ENCODE data around the gene HAUS8. TPM values are rescaled to one million over a fixed set of nuclear protein-coding genes. Genes with fewer than 3 reads are reported as not detected.
A peak's percentile ranks its signal among the peaks of the same experiment; 100 is the strongest.

HAUS8 gene
- total RNA-seq, 1 experiment from 2014 or later, result 30.6 TPM

DNA sequence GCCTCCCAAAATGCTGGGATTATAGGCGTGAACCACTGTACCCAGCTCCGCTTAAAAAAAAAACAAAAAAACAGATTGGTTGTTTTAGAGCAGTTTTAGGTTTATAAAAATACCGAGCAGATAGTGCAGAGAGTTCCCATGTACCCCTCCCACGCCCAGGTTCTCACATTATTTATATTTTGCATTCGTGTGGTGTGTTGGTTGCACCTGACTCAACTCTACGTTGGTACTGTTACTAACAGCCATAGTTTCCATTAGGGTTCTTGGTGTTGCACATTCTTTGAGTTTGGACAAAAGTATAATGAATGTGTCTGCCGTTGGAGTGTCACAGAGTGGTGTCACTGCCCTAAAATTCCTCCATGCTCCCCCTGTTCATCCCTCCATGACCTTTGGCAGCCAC, 29.4 kb upstream of the HAUS8 start:
- Mint-ChIP-seq H3K9me3 (ENCODE audit: unreplicated experiment) (no peaks in the 10 kb centered on the region), H3K4me3 (ENCODE audit: unreplicated experiment) (no peak overlapping the region), H3K4me1 (ENCODE audit: low read depth, unreplicated experiment) (no peaks in the 10 kb centered on the region), H3K27me3 (ENCODE audit: insufficient read depth, unreplicated experiment) (no peaks in the 10 kb centered on the region), H3K36me3 (ENCODE audit: insufficient read depth, unreplicated experiment) (peaks cover 38% of the 10 kb centered on the region), H3K27ac (ENCODE audit: unreplicated experiment) (peak overlapping the region; percentile 58)
- intact Hi-C loops (cut with micrococcal nuclease; ENCODE audit: unreplicated experiment), result loop anchor here (2.0 kb wide), 1 partner anchor 38 kb away; no protein-coding TSS in a partner anchor
- no peaks in the 10 kb centered on the region for H3K9me3 ChIP-seq
- H3K36me3 ChIP-seq (ENCODE audit: control insufficient read depth, insufficient read depth, low read length), result peaks cover 5% of the 10 kb centered on the region
- BruUV-seq (replicated peaks), result no TSS peak
- DNase-seq, result no peak
- no peak overlapping the region for H3K4me3 ChIP-seq (ENCODE audit: low read depth, low read length)
- H3K27me3 ChIP-seq (replicated peaks; ENCODE audit: control insufficient read depth, insufficient read depth, low read length), result no peaks in the 10 kb centered on the region
- ChIA-PET POLR2A (no interaction called here), CTCF (no interaction called here)
- no peaks in the 10 kb centered on the region for H3K4me1 ChIP-seq
- TF ChIP-seq, protein P1, sequence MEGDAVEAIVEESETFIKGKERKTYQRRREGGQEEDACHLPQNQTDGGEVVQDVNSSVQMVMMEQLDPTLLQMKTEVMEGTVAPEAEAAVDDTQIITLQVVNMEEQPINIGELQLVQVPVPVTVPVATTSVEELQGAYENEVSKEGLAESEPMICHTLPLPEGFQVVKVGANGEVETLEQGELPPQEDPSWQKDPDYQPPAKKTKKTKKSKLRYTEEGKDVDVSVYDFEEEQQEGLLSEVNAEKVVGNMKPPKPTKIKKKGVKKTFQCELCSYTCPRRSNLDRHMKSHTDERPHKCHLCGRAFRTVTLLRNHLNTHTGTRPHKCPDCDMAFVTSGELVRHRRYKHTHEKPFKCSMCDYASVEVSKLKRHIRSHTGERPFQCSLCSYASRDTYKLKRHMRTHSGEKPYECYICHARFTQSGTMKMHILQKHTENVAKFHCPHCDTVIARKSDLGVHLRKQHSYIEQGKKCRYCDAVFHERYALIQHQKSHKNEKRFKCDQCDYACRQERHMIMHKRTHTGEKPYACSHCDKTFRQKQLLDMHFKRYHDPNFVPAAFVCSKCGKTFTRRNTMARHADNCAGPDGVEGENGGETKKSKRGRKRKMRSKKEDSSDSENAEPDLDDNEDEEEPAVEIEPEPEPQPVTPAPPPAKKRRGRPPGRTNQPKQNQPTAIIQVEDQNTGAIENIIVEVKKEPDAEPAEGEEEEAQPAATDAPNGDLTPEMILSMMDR (IDR thresholded peaks at IDR 0.05; ENCODE audit: insufficient read depth in 1 of 2, low read depth in 1 of 2, low read length in 1 of 2, severe bottlenecking in 1 of 2, unreplicated experiment in 1 of 2), result no peak

DNA sequence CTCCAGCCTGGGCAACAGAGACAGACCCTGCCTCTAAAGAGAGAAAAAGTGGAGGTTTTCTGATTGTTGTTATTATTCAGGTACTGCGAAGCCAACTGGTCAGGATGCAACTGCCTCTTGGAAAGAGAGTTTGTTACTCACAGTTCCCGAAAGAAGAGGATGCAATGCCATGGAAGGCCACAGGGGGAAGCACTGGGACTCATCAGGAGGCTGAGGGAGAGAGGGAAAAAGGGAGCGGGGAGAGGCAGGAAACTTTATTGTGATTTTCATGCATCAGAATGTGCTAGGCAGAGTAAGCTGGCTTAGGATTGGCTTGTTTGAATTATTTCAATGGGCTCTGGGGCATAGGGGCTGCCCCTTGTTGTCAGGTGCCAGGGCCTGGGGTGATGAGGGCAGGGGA, 27.9 kb upstream of the HAUS8 start:
- no peak overlapping the region for H3K27ac Mint-ChIP-seq (ENCODE audit: unreplicated experiment)
- H3K9me3 ChIP-seq, result no peaks in the 10 kb centered on the region
- H3K4me3 ChIP-seq (ENCODE audit: low read depth, low read length), result no peak overlapping the region
- no peaks in the 10 kb centered on the region for H3K9me3 Mint-ChIP-seq (ENCODE audit: unreplicated experiment)
- H3K36me3 ChIP-seq (ENCODE audit: control insufficient read depth, insufficient read depth, low read length), result peaks cover 5% of the 10 kb centered on the region
- CTCF ChIA-PET, result interaction anchor here (0.6 kb wide), 1 partner anchor 352 kb away, joined by 3 read pairs; no protein-coding TSS in a partner anchor
- BruUV-seq (replicated peaks), result no TSS peak
- peaks cover 3% of the 10 kb centered on the region for H3K4me1 ChIP-seq
- H3K36me3 Mint-ChIP-seq (ENCODE audit: insufficient read depth, unreplicated experiment), result peaks cover 51% of the 10 kb centered on the region
- TF ChIP-seq, protein P1 (IDR thresholded peaks at IDR 0.05; ENCODE audit: insufficient read depth in 1 of 2, low read depth in 1 of 2, low read length in 1 of 2, severe bottlenecking in 1 of 2, unreplicated experiment in 1 of 2), result peak; percentile 19 to 46
- H3K4me1 Mint-ChIP-seq (ENCODE audit: low read depth, unreplicated experiment), result peaks cover 4% of the 10 kb centered on the region
- no peak overlapping the region for H3K4me3 Mint-ChIP-seq (ENCODE audit: unreplicated experiment)
- POLR2A ChIA-PET, result no interaction called here
- intact Hi-C loops (cut with micrococcal nuclease; ENCODE audit: unreplicated experiment), result no loop called here
- H3K27me3 ChIP-seq (replicated peaks; ENCODE audit: control insufficient read depth, insufficient read depth, low read length), result no peaks in the 10 kb centered on the region
- no peaks in the 10 kb centered on the region for H3K27me3 Mint-ChIP-seq (ENCODE audit: insufficient read depth, unreplicated experiment)
- peak in 1 of 2 experiments; percentile 35 for DNase-seq

DNA sequence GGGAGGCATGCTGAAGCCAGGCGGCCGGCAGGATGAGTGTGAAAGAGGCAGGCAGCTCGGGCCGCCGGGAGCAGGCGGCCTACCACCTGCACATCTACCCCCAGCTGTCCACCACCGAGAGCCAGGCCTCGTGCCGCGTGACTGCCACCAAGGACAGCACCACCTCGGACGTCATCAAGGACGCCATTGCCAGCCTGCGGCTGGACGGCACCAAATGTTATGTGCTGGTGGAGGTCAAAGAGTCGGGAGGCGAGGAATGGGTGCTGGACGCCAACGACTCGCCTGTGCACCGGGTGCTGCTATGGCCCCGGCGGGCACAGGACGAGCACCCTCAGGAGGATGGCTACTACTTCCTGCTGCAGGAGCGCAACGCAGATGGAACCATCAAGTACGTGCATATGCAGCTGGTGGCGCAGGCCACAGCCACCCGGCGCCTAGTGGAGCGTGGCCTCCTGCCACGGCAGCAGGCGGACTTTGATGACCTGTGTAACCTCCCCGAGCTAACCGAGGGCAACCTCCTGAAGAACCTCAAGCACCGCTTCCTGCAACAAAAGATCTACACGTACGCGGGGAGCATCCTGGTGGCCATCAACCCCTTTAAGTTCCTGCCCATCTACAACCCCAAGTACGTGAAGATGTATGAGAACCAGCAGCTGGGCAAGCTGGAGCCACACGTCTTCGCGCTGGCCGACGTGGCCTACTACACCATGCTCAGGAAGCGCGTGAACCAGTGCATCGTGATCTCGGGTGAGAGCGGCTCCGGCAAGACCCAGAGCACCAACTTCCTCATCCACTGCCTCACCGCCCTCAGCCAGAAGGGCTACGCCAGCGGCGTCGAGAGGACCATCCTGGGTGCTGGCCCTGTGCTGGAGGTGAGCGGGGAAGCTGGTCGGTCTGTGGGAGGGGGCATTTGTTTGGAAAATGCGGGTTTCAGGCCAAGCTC, 26.7 kb upstream of the HAUS8 start:
- Histone ChIP-seq H3K4me1 (peaks cover 16% of the 10 kb centered on the region), H3K27me3 (replicated peaks; ENCODE audit: control insufficient read depth, insufficient read depth, low read length) (no peaks in the 10 kb centered on the region), H3K9me3 (no peaks in the 10 kb centered on the region), H3K36me3 (ENCODE audit: control insufficient read depth, insufficient read depth, low read length) (peaks cover 5% of the 10 kb centered on the region), H3K4me3 (ENCODE audit: low read depth, low read length) (no peak overlapping the region)
- intact Hi-C loops (cut with micrococcal nuclease; ENCODE audit: unreplicated experiment), result no loop called here
- no TSS peak for BruUV-seq (replicated peaks)
- DNase-seq, result no peak
- H3K27ac Mint-ChIP-seq (ENCODE audit: unreplicated experiment), result no peak overlapping the region
- TF ChIP-seq, protein P1 (IDR thresholded peaks at IDR 0.05; ENCODE audit: insufficient read depth in 1 of 2, low read depth in 1 of 2, low read length in 1 of 2, severe bottlenecking in 1 of 2, unreplicated experiment in 1 of 2), result no peak
- H3K9me3 Mint-ChIP-seq (ENCODE audit: unreplicated experiment), result no peaks in the 10 kb centered on the region
- peaks cover 15% of the 10 kb centered on the region for H3K4me1 Mint-ChIP-seq (ENCODE audit: low read depth, unreplicated experiment)
- no peak overlapping the region for H3K4me3 Mint-ChIP-seq (ENCODE audit: unreplicated experiment)
- H3K36me3 Mint-ChIP-seq (ENCODE audit: insufficient read depth, unreplicated experiment), result peaks cover 58% of the 10 kb centered on the region
- POLR2A ChIA-PET, result no interaction called here
- no peaks in the 10 kb centered on the region for H3K27me3 Mint-ChIP-seq (ENCODE audit: insufficient read depth, unreplicated experiment)
- CTCF ChIA-PET, result no interaction called here
